ENCODE data around the gene RAP1A.

GRCh38 chr1:111582016-111582415, 37.6 kb upstream of the RAP1A start:
- no peak for TF ChIP-seq CTCF (IDR thresholded peaks at IDR 0.05; ENCODE audit: extremely low read depth in 1 of 2, insufficient read depth in 1 of 2, low read depth in 1 of 2, low read length in 2 of 2)
- no peak for TF ChIP-seq POLR2A (IDR thresholded peaks at IDR 0.05; ENCODE audit: low read depth, low read length)
- TF ChIP-seq POLR2AphosphoS5 (IDR thresholded peaks at IDR 0.05; ENCODE audit: insufficient read depth, low read depth, low read length) = no peak
- TF ChIP-seq FOS (IDR thresholded peaks at IDR 0.05; ENCODE audit: borderline replicate concordance, insufficient read depth, low read length) = no peak
